Stimulated activated CD4-positive, alpha-beta T cell treated with anti-CD3 and anti-CD28 coated beads, Interleukin-15, amount 100 ng/mL, for 48 hours (primary cell): ENCODE results near the gene PDE7B.

Source experiments
- DNase-seq, 2 donors: peaks; one replicate each; pipeline ENCODE4 v3.0.0-alpha.2; 2020; ENCODE audit warnings: low read depth in 2 of 2

Gene PDE7B

GRCh38 chr6:135936606-135937005 lies 85.1 kb downstream of the PDE7B start:
- DNase-seq = no peak

GRCh38 chr6:135937106-135937505 lies 85.6 kb downstream of the PDE7B start:
- no peak for DNase-seq

GRCh38 chr6:135938576-135939207 lies 87.2 kb downstream of the PDE7B start:
- DNase-seq = no peak

GRCh38 chr6:135939208-135939591 lies 87.7 kb downstream of the PDE7B start:
- no peak for DNase-seq

- no peak for DNase-seq
Measured at GRCh38 chr6:135940616-135941167, 89.2 kb downstream of the PDE7B start.

GRCh38 chr6:135941275-135942025 lies 89.9 kb downstream of the PDE7B start:
- no peak for DNase-seq

- DNase-seq = no peak
Measured at GRCh38 chr6:135944120-135944519, 92.6 kb downstream of the PDE7B start.

- no peak for DNase-seq
Measured at GRCh38 chr6:135946674-135947073, 95.2 kb downstream of the PDE7B start.

GRCh38 chr6:135950669-135951068 lies 99.2 kb downstream of the PDE7B start:
- no peak for DNase-seq

- DNase-seq = no peak
Measured at GRCh38 chr6:135951169-135951568, 99.7 kb downstream of the PDE7B start.

- no peak for DNase-seq
Measured at GRCh38 chr6:135953818-135954217, 102.3 kb downstream of the PDE7B start.

- DNase-seq = no peak
Measured at GRCh38 chr6:135955099-135955498, 103.6 kb downstream of the PDE7B start.

- no peak for DNase-seq
Measured at GRCh38 chr6:135962731-135963130, 111.2 kb downstream of the PDE7B start.

- no peak for DNase-seq
Measured at GRCh38 chr6:135970750-135971149, 119.2 kb downstream of the PDE7B start.

GRCh38 chr6:135971351-135971750 lies 119.8 kb downstream of the PDE7B start:
- DNase-seq = no peak

GRCh38 chr6:135972150-135972549 lies 120.6 kb downstream of the PDE7B start:
- no peak for DNase-seq

GRCh38 chr6:135972586-135972985 lies 121.1 kb downstream of the PDE7B start:
- no peak for DNase-seq

- no peak for DNase-seq
Measured at GRCh38 chr6:135974426-135974825, 122.9 kb downstream of the PDE7B start.

- DNase-seq = no peak
Measured at GRCh38 chr6:135976585-135976984, 125.1 kb downstream of the PDE7B start.

- DNase-seq = no peak
Measured at GRCh38 chr6:135983093-135983492, 131.6 kb downstream of the PDE7B start.

- DNase-seq = no peak
Measured at GRCh38 chr6:135983718-135984343, 132.3 kb downstream of the PDE7B start.

- no peak for DNase-seq
Measured at GRCh38 chr6:135985471-135985870, 134.0 kb downstream of the PDE7B start.

- DNase-seq = no peak
Measured at GRCh38 chr6:135987226-135987625, 135.7 kb downstream of the PDE7B start.
